Retinal pigment epithelial cell (primary cell): ENCODE measurements around the gene NRAP.

Experiments used
- DNase-seq: peaks from one replicate; pipeline ENCODE4 v3.0.0-alpha.2; 2010; ENCODE audit warnings: low read depth
- H3K4me3 ChIP-seq: 2 replicates; pipeline ENCODE4 v1.5.1; 2011; ENCODE audit warnings: mild to moderate bottlenecking, low read length, control low read depth, moderate library complexity
- CTCF ChIP-seq: conservative IDR thresholded peaks from 2 replicates; pipeline ENCODE4 v1.5.1; 2011; ENCODE audit warnings: low read depth, low read length, control low read depth, inconsistent platforms

NRAP gene

GRCh38 chr10:113578773-113579172 is 85.1 kb downstream of the NRAP start:
- H3K4me3 ChIP-seq = no peak overlapping the region
- TF ChIP-seq CTCF = no peak
- DNase-seq = no peak

GRCh38 chr10:113576852-113577251 is 87.0 kb downstream of the NRAP start:
- H3K4me3 ChIP-seq = no peak overlapping the region
- DNase-seq = no peak
- TF ChIP-seq CTCF = no peak

- no peak for TF ChIP-seq CTCF
- no peak overlapping the region for H3K4me3 ChIP-seq
Observed at GRCh38 chr10:113573368-113573767, 90.5 kb downstream of the NRAP start.

GRCh38 chr10:113572520-113573290 is 91.1 kb downstream of the NRAP start:
- no peak for TF ChIP-seq CTCF
- DNase-seq = no peak
- no peak overlapping the region for H3K4me3 ChIP-seq

More at GRCh38 chr10:113573368-113573767, 90.5 kb downstream of the NRAP start:
- DNase-seq = no peak

- no peak for TF ChIP-seq CTCF
- no peak for DNase-seq
- no peak overlapping the region for H3K4me3 ChIP-seq
Observed at GRCh38 chr10:113569576-113569975, 94.3 kb downstream of the NRAP start.

- DNase-seq = no peak
- no peak for TF ChIP-seq CTCF
- no peak overlapping the region for H3K4me3 ChIP-seq
Observed at GRCh38 chr10:113566888-113567287, 97.0 kb downstream of the NRAP start.

- no peak for TF ChIP-seq CTCF
- no peak overlapping the region for H3K4me3 ChIP-seq
- no peak for DNase-seq
Observed at GRCh38 chr10:113565364-113565763, 98.5 kb downstream of the NRAP start.
